ENCODE results near the gene CPNE1.

The CPNE1 gene

GRCh38 chr20:35621560-35621946 lies 43.1 kb downstream of the CPNE1 start:
- FAIRE-seq (no peak), DNase-seq (ENCODE audit: insufficient read length, low spot score) (no peak)

- DNase-seq (ENCODE audit: insufficient read length, low spot score) = no peak
- no peak for FAIRE-seq
These were observed 43.7 kb downstream of the CPNE1 start for GRCh38 chr20:35620818-35621559.

GRCh38 chr20:35619196-35620095 lies 45.3 kb downstream of the CPNE1 start:
- FAIRE-seq (peak; percentile 94), DNase-seq (ENCODE audit: insufficient read length, low spot score) (peak; percentile 67)

- FAIRE-seq = no peak
These were observed 46.2 kb downstream of the CPNE1 start for GRCh38 chr20:35618263-35619131.

GRCh38 chr20:35617397-35618262 lies 47.1 kb downstream of the CPNE1 start:
- peak; percentile 53 for DNase-seq (ENCODE audit: insufficient read length, low spot score)
- peak; percentile 84 for FAIRE-seq

More at GRCh38 chr20:35618263-35619131, 46.2 kb downstream of the CPNE1 start:
- DNase-seq (ENCODE audit: insufficient read length, low spot score) = no peak

GRCh38 chr20:35616465-35617396 lies 48.0 kb downstream of the CPNE1 start:
- no peak for DNase-seq (ENCODE audit: insufficient read length, low spot score)
- FAIRE-seq = peak; percentile 89

- FAIRE-seq (peak; percentile 39), DNase-seq (ENCODE audit: insufficient read length, low spot score) (peak; percentile 75)
These were observed 48.8 kb downstream of the CPNE1 start, which contains the start of gene SPAG4 for GRCh38 chr20:35615667-35616464. TSS of gene SPAG4 (plus strand) at chr20:35615829. CDS start at chr20:35616004, 175 bp downstream.

GRCh38 chr20:35611482-35611881 lies 53.2 kb downstream of the CPNE1 start:
- FAIRE-seq = no peak

DNA sequence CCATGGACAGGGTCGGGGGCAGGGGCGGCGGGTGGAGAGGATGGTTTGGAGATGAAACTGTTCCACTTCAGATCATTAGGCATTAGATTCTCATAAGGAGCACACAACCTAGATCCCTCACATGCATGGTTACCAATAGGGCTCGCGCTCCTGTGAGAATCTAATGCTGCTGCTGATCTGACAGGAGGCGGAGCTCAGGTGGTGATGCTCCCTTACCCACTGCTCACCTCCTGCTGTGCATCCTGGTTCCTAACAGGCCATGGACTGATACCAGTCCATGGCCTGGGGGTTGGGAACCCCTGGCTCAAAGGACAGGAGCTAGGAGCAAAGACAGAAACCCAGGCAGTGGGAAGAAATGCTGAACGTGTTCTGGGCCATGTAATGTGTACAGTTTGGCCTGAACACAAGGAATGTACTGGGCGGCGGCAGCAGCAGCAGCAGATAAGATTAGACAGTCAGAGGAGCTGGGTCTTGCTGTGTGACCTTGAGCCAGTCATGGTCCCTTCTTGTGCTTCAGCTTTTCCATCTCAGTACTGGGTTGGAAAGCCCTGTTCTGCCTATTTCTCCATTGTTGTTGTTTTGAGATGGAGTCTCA lies 53.8 kb downstream of the CPNE1 start:
- DNase-seq (ENCODE audit: insufficient read length, low spot score) = no peak
- FAIRE-seq = no peak

More at GRCh38 chr20:35611482-35611881, 53.2 kb downstream of the CPNE1 start:
- no peak for DNase-seq (ENCODE audit: insufficient read length, low spot score)

- no peak for FAIRE-seq
- DNase-seq (ENCODE audit: insufficient read length, low spot score) = no peak
These were observed 57.5 kb downstream of the CPNE1 start for GRCh38 chr20:35607003-35607735.

- FAIRE-seq (no peak), DNase-seq (ENCODE audit: insufficient read length, low spot score) (no peak)
These were observed 58.6 kb downstream of the CPNE1 start for GRCh38 chr20:35606127-35606526.

GRCh38 chr20:35604449-35604747 lies 60.3 kb downstream of the CPNE1 start:
- DNase-seq (ENCODE audit: insufficient read length, low spot score) (no peak), FAIRE-seq (no peak)

- FAIRE-seq (no peak), DNase-seq (ENCODE audit: insufficient read length, low spot score) (no peak)
These were observed 60.8 kb downstream of the CPNE1 start for GRCh38 chr20:35603695-35604448.

- FAIRE-seq (no peak), DNase-seq (ENCODE audit: insufficient read length, low spot score) (no peak)
These were observed 61.7 kb downstream of the CPNE1 start for GRCh38 chr20:35602851-35603495.

- no peak for DNase-seq (ENCODE audit: insufficient read length, low spot score)
- no peak for FAIRE-seq
These were observed 62.7 kb downstream of the CPNE1 start for GRCh38 chr20:35601990-35602389.
